GM12878 (cell line): ENCODE results near the gene LEFTY1. TPM values are rescaled to one million over a fixed set of nuclear protein-coding genes. Genes with fewer than 3 reads are reported as not detected.

ENCODE experiments used
- ATAC-seq: fragments of 200-7000 bp; cut with Tn5 transposase; 3 replicates; pipeline ENCODE4 v1.9.1; 2020; ENCODE audit warnings: mild to moderate bottlenecking, moderate library complexity
- BruUV-seq: library from RNA; stranded (reverse); fragments of 400-500 nt; replicated peaks from 2 replicates; lab custom pipeline; 2021; lab: Mats Ljungman, UMichigan
- CTCF ChIA-PET: fragments of 300-600 bp; sonication (Branson Sonifier 250); formaldehyde crosslinking; extraction: SDS; loops from one replicate; lab custom pipeline; 2021; ENCODE audit warnings: inconsistent platforms; lab: Yijun Ruan, JAX
- POLR2A ChIA-PET: fragments of 350-600 bp; formaldehyde crosslinking; extraction: SDS; loops from one replicate; lab custom pipeline; 2021; ENCODE audit warnings: inconsistent platforms; lab: Charles Lee
- RAD21 ChIA-PET: fragments of 300-600 bp; sonication (Branson Sonifier 250); formaldehyde crosslinking; loops from one replicate; lab custom pipeline; 2023; ENCODE audit warnings: antibody characterized with exemption; ENCODE audit not compliant: unreplicated experiment; lab: Charles Lee
- SMC1A ChIA-PET: fragments of 300-600 bp; sonication (Branson Sonifier 250); formaldehyde crosslinking; loops from one replicate; lab custom pipeline; 2023; ENCODE audit not compliant: unreplicated experiment, uncharacterized antibody; lab: Charles Lee
- DNase-seq: peaks from one replicate; pipeline ENCODE4 v3.0.0-alpha.2; 2011; ENCODE audit warnings: low read depth, low spot score
- FAIRE-seq: peaks from 3 replicates; lab custom pipeline; 2011; peaks lifted over from hg19 to GRCh38; lab: Jason Lieb, UNC
- H2AFZ ChIP-seq: 2 replicates; pipeline ENCODE4 v1.6.0; 2011; ENCODE audit warnings: low read depth, low read length, control low read depth; ENCODE audit not compliant: control insufficient read depth
- H3K27ac ChIP-seq: 2 replicates; pipeline ENCODE4 v1.5.1; 2011; ENCODE audit warnings: control low read depth; ENCODE audit not compliant: control insufficient read depth, insufficient read depth
- H3K27me3 ChIP-seq, 2 experiments: replicated peaks in 1 of 2; 2 replicates each; pipeline versions ENCODE4 v1.6.0 to v1.6.1; 2011; ENCODE audit warnings: low read length in 1 of 2; ENCODE audit not compliant: control insufficient read depth in 2 of 2, insufficient read depth in 2 of 2
- H3K36me3 ChIP-seq, 2 experiments: 2 replicates each; pipeline ENCODE4 v1.5.1; 2011; ENCODE audit warnings: low read length in 1 of 2; ENCODE audit not compliant: control insufficient read depth in 2 of 2, insufficient read depth in 2 of 2
- H3K4me1 ChIP-seq: 2 replicates; pipeline ENCODE4 v1.6.1; 2011; ENCODE audit warnings: mild to moderate bottlenecking, low read length, moderate library complexity, mixed read lengths; ENCODE audit not compliant: control insufficient read depth, insufficient read depth
- H3K4me2 ChIP-seq: 2 replicates; pipeline ENCODE4 v1.6.0; 2011; ENCODE audit warnings: control low read depth; ENCODE audit not compliant: control insufficient read depth, insufficient read depth
- H3K4me3 ChIP-seq: fragments of 200-600 bp; sonication (generic); 2 replicates; pipeline ENCODE4 v1.5.1; 2016
- H3K79me2 ChIP-seq: 2 replicates; pipeline ENCODE4 v1.6.0; 2011; ENCODE audit warnings: low read length; ENCODE audit not compliant: control insufficient read depth, insufficient read depth
- H3K9ac ChIP-seq: 2 replicates; pipeline ENCODE4 v1.8.0; 2011; ENCODE audit warnings: low read length, control low read depth, mixed read lengths; ENCODE audit not compliant: control insufficient read depth, insufficient read depth
- H3K9me3 ChIP-seq: replicated peaks from 3 replicates; pipeline ENCODE4 v1.5.1; 2011; ENCODE audit warnings: mild to moderate bottlenecking, low read length; ENCODE audit not compliant: control insufficient read depth, insufficient read depth
- H4K20me1 ChIP-seq: 2 replicates; pipeline ENCODE4 v1.6.0; 2011; ENCODE audit not compliant: control insufficient read depth, insufficient read depth
- CEBPB ChIP-seq, 2 experiments: fragments of 150-350 bp in 1 of 2; IDR thresholded peaks; 2 replicates each; pipeline ENCODE4 v1.6.1; 2012 to 2014; ENCODE audit warnings: low read depth in 2 of 2, low read length in 2 of 2, borderline replicate concordance in 1 of 2, inconsistent platforms in 1 of 2
- E2F8 ChIP-seq: fragments of 450-650 bp; IDR thresholded peaks from 2 replicates; pipeline ENCODE4 v1.6.1; 2018; ENCODE audit warnings: mild to moderate bottlenecking, low read depth, moderate library complexity; ENCODE audit not compliant: partially characterized antibody
- KAT2A ChIP-seq: conservative IDR thresholded peaks from 2 replicates; pipeline ENCODE4 v1.6.1; 2011; ENCODE audit warnings: low read depth, low read length; ENCODE audit not compliant: control insufficient read depth
- MTA2 ChIP-seq: fragments of 450-650 bp; IDR thresholded peaks from 2 replicates; pipeline ENCODE4 v1.6.1; 2016; ENCODE audit warnings: low read depth, mild to moderate bottlenecking, moderate library complexity
- NR2F1 ChIP-seq: fragments of 450-650 bp; conservative IDR thresholded peaks from 2 replicates; pipeline ENCODE4 v1.6.1; 2017; ENCODE audit warnings: mild to moderate bottlenecking
- RAD21 ChIP-seq: IDR thresholded peaks from 2 replicates; pipeline ENCODE4 v1.6.1; 2011; ENCODE audit warnings: mild to moderate bottlenecking, low read depth, low read length, moderate library complexity; ENCODE audit not compliant: insufficient read depth
- RELB ChIP-seq: fragments of 450-650 bp; IDR thresholded peaks from 2 replicates; pipeline ENCODE4 v1.6.1; 2017; ENCODE audit warnings: low read depth, mild to moderate bottlenecking, moderate library complexity
- RUNX3 ChIP-seq: IDR thresholded peaks from 2 replicates; pipeline ENCODE4 v1.6.1; 2012; ENCODE audit warnings: low read length, inconsistent platforms
- SMC3 ChIP-seq: IDR thresholded peaks from 2 replicates; pipeline ENCODE4 v1.6.1; 2011; ENCODE audit warnings: low read length, improper control_type of control experiment, borderline replicate concordance
- TBL1XR1 ChIP-seq: IDR thresholded peaks from 2 replicates; pipeline ENCODE4 v1.6.1; 2012; ENCODE audit warnings: low read depth, low read length, improper control_type of control experiment
- USF2 ChIP-seq: IDR thresholded peaks from 2 replicates; pipeline ENCODE4 v1.6.1; 2011; ENCODE audit warnings: low read depth, low read length, improper control_type of control experiment, borderline replicate concordance
- ZBED1 ChIP-seq: IDR thresholded peaks from 2 replicates; pipeline ENCODE4 v1.6.1; 2016; ENCODE audit warnings: borderline replicate concordance
- ZNF274 ChIP-seq: IDR thresholded peaks from one replicate; pipeline ENCODE4 v1.8.0; 2011; ENCODE audit not compliant: insufficient read length, insufficient read depth
- WGBS: methylation state at CpG from one replicate; pipeline ENCODE4 v1.1.6; 2016; ENCODE audit warnings: low lambda C conversion rate; ENCODE audit not compliant: insufficient replicate concordance, insufficient coverage; ENCODE audit errors: missing lambda C conversion rate; 5-methylcytosine and 5-hydroxymethylcytosine counted together
- in situ Hi-C: fragments of 300-500 bp; cut with MboI; formaldehyde crosslinking; loops from 9 replicates; pipeline ENCODE4 v1.14.3; 2018; ENCODE audit warnings: mixed read lengths
- intact Hi-C: fragments of 100-400 bp; cut with micrococcal nuclease; formaldehyde crosslinking; loops from one replicate; pipeline ENCODE4 v1.14.2; 2022; ENCODE audit not compliant: unreplicated experiment
- polyA plus RNA-seq, 11 experiments: library from polyadenylated mRNA; depleted of rRNA in 4 of 11; unstranded in 6 of 11; stranded (reverse) in 5 of 11; fragments of >200 nt; fragmentation: Nextera tagmentation in 4 of 11; fragmentation: Illumina TruSeq in 1 of 11; extraction: Ambion mirVana in 4 of 11; extraction: Trizol in 1 of 11; gene quantifications; 1 replicate in 1 of 11; 2 replicates in 10 of 11; pipeline versions ENCODE4 v1.2.1 to v1.2.3, GENCODE V29; 2011 to 2016; ENCODE audit warnings: inconsistent platforms in 2 of 11, missing spikeins in 2 of 11, low read depth in 1 of 11
- total RNA-seq, 4 experiments: library from RNA; depleted of rRNA in 3 of 4; stranded (reverse); fragments of >200 nt in 3 of 4; fragmentation: Illumina TruSeq in 1 of 4; extraction: Trizol in 1 of 4; gene quantifications; 2 replicates each; pipeline versions ENCODE4 v1.2.1 to v1.2.3, GENCODE V29; 2013 to 2021

Gene LEFTY1
- total and polyA plus RNA-seq, 10 of the 15 experiments (the other 5 are each of a cell fraction or from before 2014, with no cell fraction given) = 0.06 TPM; not detected in 8

- TF ChIP-seq E2F8 (no peak), CEBPB (IDR thresholded peaks at IDR 0.05; ENCODE audit: borderline replicate concordance in 1 of 2, low read depth in 2 of 2, low read length in 2 of 2) (no peak), RELB (no peak), NR2F1 (no peak)
Observed at GRCh38 chr1:225881081-225881958, 7.6 kb downstream of the LEFTY1 start (continued).

- Histone ChIP-seq H3K36me3 (peaks cover 1 to 2% of the 10 kb centered on the region in 2 experiments; a peak in 3 of 4 replicates), H3K27me3 (no peaks in the 10 kb centered on the region), H3K9me3 (no peaks in the 10 kb centered on the region), H4K20me1 (0 out of 2 replicates have a peak, but pooled peaks cover 3% of the 10 kb centered on the region), H3K9ac (no peak overlapping the region), H3K4me3 (peak overlapping the region; percentile 88; the same call in 1 of the 2 replicates), H3K4me1 (peaks cover 30% of the 10 kb centered on the region), H3K79me2 (peaks cover 30% of the 10 kb centered on the region), H3K27ac (no peak overlapping the region), H3K4me2 (peak overlapping the region; percentile 96), H2AFZ (no peak overlapping the region)
- POLR2A ChIA-PET = interaction anchor here (3.0 to 4.9 kb wide), 2 partner anchors 43 to 102 kb away, joined by 11 to 30 read pairs; partner anchors contain the start of genes PYCR2 and SRP9
- CTCF ChIA-PET = interaction anchor here (0.8 to 4.9 kb wide), 9 partner anchors 16 to 108 kb away, joined by 3 to 40 read pairs (median 4); partner anchors contain the start of gene SRP9
- 68% methylated on average over 5 of the region's 5 CpGs for WGBS
- RAD21 ChIA-PET = interaction anchor here (0.8 to 3.7 kb wide), 5 partner anchors 31 to 107 kb away, joined by 3 to 37 read pairs (median 13); partner anchors contain the start of genes PYCR2 and SRP9
- DNase-seq (no peak), ATAC-seq (no peak), FAIRE-seq (peak; percentile 57)
- BruUV-seq = no TSS peak
- SMC1A ChIA-PET = interaction anchor here (0.8 to 5.1 kb wide), 9 partner anchors 9 to 116 kb away, joined by 3 to 29 read pairs (median 8); partner anchors contain the start of gene SRP9
- intact Hi-C loops (no loop called here), in situ Hi-C loops (no loop called here)
- no peak for TF ChIP-seq MTA2
- TF ChIP-seq ZNF274 = no peak
- TF ChIP-seq ZBED1 = no peak
- no peak for TF ChIP-seq USF2
- TF ChIP-seq KAT2A = no peak
- no peak for TF ChIP-seq RUNX3
- no peak for TF ChIP-seq RAD21
- no peak for TF ChIP-seq TBL1XR1
- no peak for TF ChIP-seq SMC3
Observed at GRCh38 chr1:225880636-225881035, 8.3 kb downstream of the LEFTY1 start.
